K562 (cell line): Measurements from ENCODE around the gene IMP4. TPM values are rescaled to one million over a fixed set of nuclear protein-coding genes. Genes with fewer than 3 reads are reported as not detected.

ENCODE experiments used
- ARID1B ChIP-seq: fragments of 450-650 bp; IDR thresholded peaks from 2 replicates; pipeline ENCODE4 v1.6.1; 2016; ENCODE audit warnings: antibody characterized with exemption, mild to moderate bottlenecking, inconsistent platforms
- BHLHE40 ChIP-seq: IDR thresholded peaks from 2 replicates; pipeline ENCODE4 v1.6.1; 2011; ENCODE audit warnings: low read length, improper control_type of control experiment
- CBX5 ChIP-seq: IDR thresholded peaks from 2 replicates; pipeline ENCODE4 v1.6.1; 2014; ENCODE audit warnings: low read depth, borderline replicate concordance
- ETV1 ChIP-seq: fragments of 450-650 bp; conservative IDR thresholded peaks from 2 replicates; pipeline ENCODE4 v1.6.1; 2016; ENCODE audit warnings: missing genetic modification characterization, control low read depth, low read depth, missing compliant biosample characterization
- GABPA ChIP-seq: fragments of 200-800 bp; sonication (Bioruptor generic); conservative IDR thresholded peaks from 2 replicates; pipeline ENCODE4 v1.6.1; 2016; ENCODE audit warnings: low read depth, missing genetic modification characterization, missing compliant biosample characterization
- JUN ChIP-seq, 2 experiments: sonication (generic) in 1 of 2; formaldehyde crosslinking in 1 of 2; IDR thresholded peaks; 2 replicates each; pipeline versions ENCODE4 v1.6.1 to v1.8.0; 2012 to 2022; ENCODE audit warnings: borderline replicate concordance in 2 of 2, mild to moderate bottlenecking in 2 of 2, improper control_type of control experiment in 1 of 2, low read depth in 1 of 2, low read length in 1 of 2, missing genetic modification reagents in 1 of 2
- KDM1A ChIP-seq, 2 experiments: fragments of 450-650 bp; IDR thresholded peaks; 2 replicates each; pipeline ENCODE4 v1.6.1; 2016; ENCODE audit warnings: mild to moderate bottlenecking in 2 of 2
- KLF1 ChIP-seq: fragments of 450-650 bp; IDR thresholded peaks from 2 replicates; pipeline ENCODE4 v1.6.1; 2016; ENCODE audit warnings: missing genetic modification characterization, missing compliant biosample characterization
- KLF16 ChIP-seq: IDR thresholded peaks from 2 replicates; pipeline ENCODE4 v1.6.1; 2016; ENCODE audit warnings: antibody characterized with exemption
- MEF2A ChIP-seq: IDR thresholded peaks from 2 replicates; pipeline ENCODE4 v1.6.1; 2011; ENCODE audit warnings: low read depth, mild to moderate bottlenecking, low read length, moderate library complexity; ENCODE audit not compliant: control insufficient read depth
- NEUROD1 ChIP-seq: fragments of 150-350 bp; IDR thresholded peaks from 2 replicates; pipeline ENCODE4 v1.6.1; 2014; ENCODE audit warnings: borderline replicate concordance, low read length, low read depth; ENCODE audit not compliant: partially characterized antibody
- NKRF ChIP-seq: fragments of 450-650 bp; IDR thresholded peaks from 2 replicates; pipeline ENCODE4 v1.6.1; 2016; ENCODE audit warnings: borderline replicate concordance
- RHOXF2B ChIP-seq: fragments of 250-450 bp; sonication (Bioruptor Pico); conservative IDR thresholded peaks from 2 replicates; pipeline ENCODE4 v1.5.1; 2021
- SMARCE1 ChIP-seq: fragments of 450-650 bp; IDR thresholded peaks from 2 replicates; pipeline ENCODE4 v1.7.1; 2016; ENCODE audit warnings: mild to moderate bottlenecking
- STAT5A ChIP-seq: IDR thresholded peaks from 2 replicates; pipeline ENCODE4 v1.6.1; 2012; ENCODE audit warnings: low read length, inconsistent platforms, borderline replicate concordance
- ZFP91 ChIP-seq: sonication (generic); formaldehyde crosslinking; IDR thresholded peaks from 2 replicates; pipeline ENCODE4 v1.8.0; 2022; ENCODE audit warnings: mild to moderate bottlenecking, missing genetic modification reagents
- ZNF133 ChIP-seq: fragments of 250-450 bp; sonication (Bioruptor Pico); IDR thresholded peaks from 2 replicates; pipeline ENCODE4 v1.4.0; 2020; ENCODE audit warnings: mild to moderate bottlenecking
- ZNF134 ChIP-seq: fragments of 250-450 bp; sonication (Bioruptor Pico); conservative IDR thresholded peaks from 2 replicates; pipeline ENCODE4 v1.4.0; 2020
- ZNF224 ChIP-seq: sonication (generic); formaldehyde crosslinking; IDR thresholded peaks from 2 replicates; pipeline ENCODE4 v1.8.0; 2022; ENCODE audit warnings: mild to moderate bottlenecking, missing genetic modification reagents
- ZNF449 ChIP-seq: fragments of 250-450 bp; sonication (Bioruptor Pico); IDR thresholded peaks from 2 replicates; pipeline ENCODE4 v1.8.0; 2022; ENCODE audit warnings: moderate library complexity, mild to moderate bottlenecking, inconsistent platforms
- ZNF507 ChIP-seq: conservative IDR thresholded peaks from 2 replicates; pipeline ENCODE4 v1.6.1; 2017; ENCODE audit warnings: missing genetic modification characterization, missing compliant biosample characterization
- ZNF77 ChIP-seq: fragments of 250-450 bp; sonication (Bioruptor Pico); IDR thresholded peaks from 2 replicates; pipeline ENCODE4 v1.5.0; 2020
- ZZZ3 ChIP-seq: fragments of 450-650 bp; IDR thresholded peaks from 2 replicates; pipeline ENCODE4 v1.6.1; 2016; ENCODE audit warnings: antibody characterized with exemption, mild to moderate bottlenecking, moderate library complexity
- polyA plus RNA-seq, 8 experiments: library from polyadenylated mRNA; depleted of rRNA in 4 of 8; stranded (reverse) in 5 of 8; unstranded in 3 of 8; fragments of >200 nt; fragmentation: Nextera tagmentation in 2 of 8; fragmentation: Illumina TruSeq in 1 of 8; extraction: Ambion mirVana in 2 of 8; extraction: Trizol in 1 of 8; gene quantifications; 2 replicates each; pipeline versions ENCODE4 v1.2.1 to v1.2.3, GENCODE V29; 2011 to 2014; ENCODE audit warnings: inconsistent platforms in 1 of 8, missing spikeins in 1 of 8
- total RNA-seq, 7 experiments: library from RNA; depleted of rRNA in 6 of 7; stranded (reverse); fragments of >200 nt in 6 of 7; fragmentation: Illumina TruSeq in 2 of 7; extraction: Trizol in 2 of 7; gene quantifications; 2 replicates each; pipeline versions ENCODE4 v1.2.1 to v1.2.3, GENCODE V29; 2011 to 2021; ENCODE audit warnings: low replicate concordance in 1 of 7

The IMP4 gene
- total and polyA plus RNA-seq, 9 of the 15 experiments (the other 6 are each of a cell fraction or from before 2014, with no cell fraction given) = 35.4 to 209 (median 100.0) TPM

GRCh38 chr2:130380096-130380934, 37.6 kb downstream of the IMP4 start (continued):
- TF ChIP-seq KLF16 = peak; percentile 13; the same call in 1 of the 2 replicates
- no peak for TF ChIP-seq JUN (IDR thresholded peaks at IDR 0.05; ENCODE audit: borderline replicate concordance, low read depth, low read length)
- no peak for TF ChIP-seq JUN (CRISPR knock-in tag; IDR thresholded peaks at IDR 0.05; ENCODE audit: borderline replicate concordance)
- no peak for TF ChIP-seq ZZZ3
- no peak for TF ChIP-seq MEF2A
- peak; percentile 69; the same call in 1 of the 2 replicates for TF ChIP-seq ZNF449 (CRISPR knock-in tag)
- no peak for TF ChIP-seq RHOXF2B (CRISPR knock-in tag)
- TF ChIP-seq SMARCE1 = peak; percentile 79
- TF ChIP-seq ZNF77 (CRISPR knock-in tag) = no peak
- TF ChIP-seq ETV1 (tag) = peak; percentile 96
- TF ChIP-seq NEUROD1 = peak; percentile 46
- TF ChIP-seq KLF1 (tag) = no peak
- no peak for TF ChIP-seq ZNF134 (CRISPR knock-in tag)
- peak; percentile 42; the same call in 1 of the 2 replicates for TF ChIP-seq STAT5A
- no peak for TF ChIP-seq NKRF
- TF ChIP-seq CBX5 = 0 out of 2 replicates have a peak, but pooled peaks have one; percentile 21
- TF ChIP-seq ZNF133 (CRISPR knock-in tag) = no peak
- peak; percentile 39 for TF ChIP-seq GABPA (tag)
- no peak for TF ChIP-seq ZFP91 (CRISPR knock-in tag)
- TF ChIP-seq BHLHE40 = peak; percentile 24; the same call in 1 of the 2 replicates
- no peak for TF ChIP-seq ZNF224 (CRISPR knock-in tag)
- peak; percentile 89 for TF ChIP-seq ARID1B
- TF ChIP-seq KDM1A (IDR thresholded peaks at IDR 0.05) = peak; percentile 3 to 33; a peak in 1 of 4 replicates
- TF ChIP-seq ZNF507 (tag) = no peak
